Cardiac muscle cell (in vitro differentiated cells and primary cell): ENCODE results near the gene CRADD. TPM values are rescaled to one million over a fixed set of nuclear protein-coding genes. Genes with fewer than 3 reads are reported as not detected.

Experiments
- DNase-seq, 2 donors: peaks; one replicate each; pipeline versions ENCODE4 v3.0.0 to v3.0.0-alpha.2; 2010 to 2017; ENCODE audit warnings: low read depth in 1 of 2, low spot score in 1 of 2
- H3K27ac ChIP-seq: fragments of 200-600 bp; sonication (generic); 2 replicates; pipeline ENCODE4 v1.5.1; 2016
- H3K27me3 ChIP-seq: fragments of 200-600 bp; sonication (generic); 2 replicates; pipeline ENCODE4 v1.6.0; 2016; ENCODE audit warnings: control low read depth
- H3K36me3 ChIP-seq: fragments of 200-600 bp; sonication (generic); 2 replicates; pipeline ENCODE4 v1.5.1; 2016; ENCODE audit warnings: control low read depth
- H3K4me1 ChIP-seq: fragments of 200-600 bp; sonication (generic); 2 replicates; pipeline ENCODE4 v1.8.1; 2017; ENCODE audit warnings: low read depth, mild to moderate bottlenecking, mixed run types
- H3K4me3 ChIP-seq: fragments of 200-600 bp; sonication (generic); 2 replicates; pipeline ENCODE4 v1.5.1; 2016; ENCODE audit warnings: mild to moderate bottlenecking
- H3K9me3 ChIP-seq: fragments of 200-600 bp; sonication (generic); 2 replicates; pipeline ENCODE4 v1.5.1; 2017; ENCODE audit warnings: low read depth, mild to moderate bottlenecking, control low read depth
- polyA plus RNA-seq: library from polyadenylated mRNA; unstranded; fragments of >200 nt; fragmentation: Nextera tagmentation; extraction: Ambion mirVana; gene quantifications from 2 replicates; pipeline ENCODE4 v1.2.1, GENCODE V29; 2016
- total RNA-seq: library from RNA; depleted of rRNA; stranded (reverse); fragments of >200 nt; gene quantifications from 2 replicates; pipeline ENCODE4 v1.2.3, GENCODE V29; 2016
- TF ChIP-seq, protein P1 (sequence below): IDR thresholded peaks from 2 replicates; pipeline ENCODE4 v1.5.1; 2012; ENCODE audit warnings: low read depth, mild to moderate bottlenecking, low read length

Gene CRADD
- total and polyA plus RNA-seq, 2 experiments from 2014 or later, result 13.8 to 37.9 TPM

GRCh38 chr12:93782853-93783252, 105.7 kb downstream of the CRADD start:
- TF ChIP-seq, protein P1, sequence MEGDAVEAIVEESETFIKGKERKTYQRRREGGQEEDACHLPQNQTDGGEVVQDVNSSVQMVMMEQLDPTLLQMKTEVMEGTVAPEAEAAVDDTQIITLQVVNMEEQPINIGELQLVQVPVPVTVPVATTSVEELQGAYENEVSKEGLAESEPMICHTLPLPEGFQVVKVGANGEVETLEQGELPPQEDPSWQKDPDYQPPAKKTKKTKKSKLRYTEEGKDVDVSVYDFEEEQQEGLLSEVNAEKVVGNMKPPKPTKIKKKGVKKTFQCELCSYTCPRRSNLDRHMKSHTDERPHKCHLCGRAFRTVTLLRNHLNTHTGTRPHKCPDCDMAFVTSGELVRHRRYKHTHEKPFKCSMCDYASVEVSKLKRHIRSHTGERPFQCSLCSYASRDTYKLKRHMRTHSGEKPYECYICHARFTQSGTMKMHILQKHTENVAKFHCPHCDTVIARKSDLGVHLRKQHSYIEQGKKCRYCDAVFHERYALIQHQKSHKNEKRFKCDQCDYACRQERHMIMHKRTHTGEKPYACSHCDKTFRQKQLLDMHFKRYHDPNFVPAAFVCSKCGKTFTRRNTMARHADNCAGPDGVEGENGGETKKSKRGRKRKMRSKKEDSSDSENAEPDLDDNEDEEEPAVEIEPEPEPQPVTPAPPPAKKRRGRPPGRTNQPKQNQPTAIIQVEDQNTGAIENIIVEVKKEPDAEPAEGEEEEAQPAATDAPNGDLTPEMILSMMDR, result no peak
- H3K36me3 ChIP-seq, result no peaks in the 10 kb centered on the region
- no peak for DNase-seq
- no peak overlapping the region for H3K27ac ChIP-seq
- peaks cover 23% of the 10 kb centered on the region for H3K4me1 ChIP-seq
- H3K27me3 ChIP-seq, result no peaks in the 10 kb centered on the region
- H3K9me3 ChIP-seq, result no peaks in the 10 kb centered on the region
- H3K4me3 ChIP-seq, result no peak overlapping the region

- no peak for DNase-seq
- no peaks in the 10 kb centered on the region for H3K9me3 ChIP-seq
- no peak overlapping the region for H3K4me3 ChIP-seq
- peak overlapping the region; percentile 50 for H3K27ac ChIP-seq
- no peaks in the 10 kb centered on the region for H3K36me3 ChIP-seq
- no peaks in the 10 kb centered on the region for H3K27me3 ChIP-seq
- peaks cover 13% of the 10 kb centered on the region for H3K4me1 ChIP-seq
- TF ChIP-seq, protein P1, result no peak
Observed at GRCh38 chr12:93783832-93784231, 106.7 kb downstream of the CRADD start.

DNA sequence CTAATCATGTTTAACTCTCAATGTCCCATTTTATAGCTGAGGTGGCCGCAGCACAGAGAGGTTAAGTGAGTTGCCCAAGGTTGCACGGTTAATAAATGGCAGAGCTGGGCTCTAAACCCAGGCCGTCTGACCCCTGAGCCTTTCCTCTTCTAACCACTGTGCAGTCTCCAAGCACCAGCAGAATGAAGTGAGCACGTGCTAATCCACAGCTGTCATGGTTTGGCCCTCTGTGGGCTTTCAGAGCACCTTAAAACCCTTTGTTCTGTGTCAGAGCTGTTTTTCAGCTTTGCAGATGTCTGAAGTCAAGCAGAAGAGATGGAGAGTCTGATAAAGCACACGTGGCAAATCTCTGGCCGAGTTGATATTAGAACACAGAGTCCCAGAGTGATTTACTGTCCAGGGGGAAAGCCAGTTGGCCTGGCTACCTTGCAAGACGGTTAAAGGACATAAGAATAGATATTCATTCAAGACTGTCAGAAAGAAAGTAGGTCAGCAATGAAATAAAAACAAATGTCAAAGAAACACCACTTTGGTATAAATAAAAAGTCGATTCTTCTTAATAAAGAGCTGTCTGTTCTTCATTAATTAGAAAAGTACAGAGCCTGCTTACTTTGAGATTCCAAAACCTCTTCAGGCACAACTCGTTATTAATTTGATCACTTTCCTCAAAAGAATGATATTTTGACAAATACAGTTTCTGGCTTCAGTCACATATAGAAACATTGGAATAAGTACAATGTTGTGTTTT, 107.3 kb downstream of the CRADD start:
- H3K4me1 ChIP-seq, result peaks cover 12% of the 10 kb centered on the region
- H3K4me3 ChIP-seq, result no peak overlapping the region
- H3K27me3 ChIP-seq, result no peaks in the 10 kb centered on the region
- TF ChIP-seq, protein P1, result no peak
- peak overlapping the region; percentile 50 for H3K27ac ChIP-seq
- no peaks in the 10 kb centered on the region for H3K9me3 ChIP-seq
- no peaks in the 10 kb centered on the region for H3K36me3 ChIP-seq
- peak; percentile 30 to 74 for DNase-seq

DNA sequence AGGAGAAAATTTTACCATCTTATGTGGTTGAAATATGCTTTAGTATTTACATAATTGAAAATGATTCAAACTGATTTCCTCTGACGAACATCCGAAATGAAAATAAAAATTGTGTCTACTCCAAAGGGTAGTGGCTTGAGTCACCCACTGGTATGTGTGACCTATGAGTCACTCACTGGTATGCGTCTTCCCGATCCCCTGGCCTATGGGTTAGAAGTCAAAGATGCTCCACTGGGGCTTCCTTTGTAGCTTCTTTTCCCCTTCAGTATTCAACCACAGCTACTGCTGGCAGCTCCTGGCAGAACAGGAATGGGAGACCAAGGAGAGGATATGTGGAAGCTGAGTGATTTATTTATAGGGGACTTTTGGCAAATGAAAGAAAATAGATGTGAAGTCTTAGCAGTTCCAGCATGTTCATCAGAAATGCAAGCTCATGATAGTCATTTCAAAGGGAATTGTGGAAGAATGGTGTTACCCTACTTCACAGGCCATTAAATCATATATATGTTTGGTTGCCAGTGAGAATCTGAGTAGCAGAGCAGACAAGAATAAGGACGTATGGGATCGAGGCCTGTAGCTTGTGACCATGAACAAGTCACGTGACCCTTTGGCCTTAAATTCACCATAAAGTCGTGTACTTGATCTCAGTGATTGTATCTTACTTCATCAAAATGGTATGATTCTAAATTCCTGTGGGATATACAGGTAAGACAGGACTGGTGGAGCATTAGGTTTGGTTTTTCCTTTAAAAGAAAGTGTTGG, 108.3 kb downstream of the CRADD start:
- no peak overlapping the region for H3K4me3 ChIP-seq
- peak in 1 of 2 donors; percentile 94 for DNase-seq
- H3K9me3 ChIP-seq, result no peaks in the 10 kb centered on the region
- peaks cover 12% of the 10 kb centered on the region for H3K4me1 ChIP-seq
- TF ChIP-seq, protein P1, result no peak
- no peaks in the 10 kb centered on the region for H3K27me3 ChIP-seq
- no peaks in the 10 kb centered on the region for H3K36me3 ChIP-seq
- no peak overlapping the region for H3K27ac ChIP-seq

- Histone ChIP-seq H3K27ac (no peak overlapping the region), H3K36me3 (no peaks in the 10 kb centered on the region), H3K4me1 (peaks cover 12% of the 10 kb centered on the region), H3K27me3 (no peaks in the 10 kb centered on the region), H3K4me3 (no peak overlapping the region), H3K9me3 (no peaks in the 10 kb centered on the region)
- no peak for DNase-seq
- TF ChIP-seq, protein P1, result no peak
Observed at GRCh38 chr12:93786656-93787397, 109.7 kb downstream of the CRADD start.
